Brain pericyte (primary cell): Measurements from ENCODE around the gene BCL2L11.

ENCODE experiments used
- DNase-seq: peaks from one replicate; pipeline ENCODE4 v3.0.0-alpha.2; 2012; ENCODE audit warnings: low read depth, low spot score

Gene BCL2L11

DNA sequence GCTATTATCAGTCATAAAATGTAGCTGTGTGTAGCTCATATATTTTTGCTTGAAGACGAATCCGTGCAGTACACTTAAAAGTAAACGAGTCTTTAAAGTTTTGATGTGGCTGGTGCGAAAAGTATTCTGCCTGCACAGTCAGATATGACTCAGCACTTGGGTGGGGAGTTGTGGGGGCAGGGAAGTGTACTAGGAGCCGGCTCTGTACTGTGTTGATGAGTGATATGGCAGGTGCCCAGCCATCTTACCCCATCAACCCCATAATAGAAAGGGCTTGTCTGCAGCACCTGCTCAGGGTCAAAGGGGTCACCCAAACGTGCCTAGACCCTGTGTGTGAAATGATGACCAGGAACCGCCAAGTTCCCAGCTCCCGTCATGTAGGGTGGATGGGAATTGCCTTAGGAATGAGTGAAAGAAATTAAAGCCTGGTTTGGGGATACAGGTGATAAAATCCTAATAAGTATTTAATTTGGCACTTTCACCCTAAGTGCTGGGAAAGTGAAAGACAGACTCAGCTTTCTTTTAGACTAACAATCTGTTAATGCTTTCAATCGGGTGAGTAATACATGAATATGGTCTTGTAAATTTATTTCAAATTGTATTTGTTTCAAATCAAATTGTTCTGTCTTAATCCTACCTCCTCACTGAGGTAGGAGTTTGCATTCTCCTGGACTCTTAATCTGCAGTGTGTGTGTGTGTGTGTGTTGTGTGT is 48.0 kb downstream of the BCL2L11 start:
- no peak for DNase-seq

DNA sequence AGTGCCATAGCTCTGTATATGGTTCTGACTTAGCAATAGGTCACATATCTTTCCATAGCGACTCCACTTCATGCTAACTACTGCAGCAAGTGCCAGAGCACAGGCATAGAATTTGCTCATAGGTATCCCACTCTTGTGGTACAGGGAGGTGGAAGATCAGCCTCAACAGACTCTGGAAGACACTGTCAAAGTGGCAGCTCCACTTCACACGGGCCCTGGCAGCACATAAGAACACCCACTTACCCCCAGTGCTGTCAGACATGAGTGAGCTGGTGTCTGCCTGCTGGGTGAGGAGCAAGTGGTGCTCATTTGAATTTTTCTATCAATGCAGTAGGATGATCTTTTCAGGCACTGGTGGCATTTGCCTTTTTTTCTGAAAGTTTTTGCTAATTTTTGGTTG is 48.6 kb downstream of the BCL2L11 start:
- no peak for DNase-seq

GRCh38 chr2:111169924-111170323 is 49.2 kb downstream of the BCL2L11 start:
- DNase-seq: no peak

- no peak for DNase-seq
These were observed 50.7 kb downstream of the BCL2L11 start for GRCh38 chr2:111171337-111171930.

DNA sequence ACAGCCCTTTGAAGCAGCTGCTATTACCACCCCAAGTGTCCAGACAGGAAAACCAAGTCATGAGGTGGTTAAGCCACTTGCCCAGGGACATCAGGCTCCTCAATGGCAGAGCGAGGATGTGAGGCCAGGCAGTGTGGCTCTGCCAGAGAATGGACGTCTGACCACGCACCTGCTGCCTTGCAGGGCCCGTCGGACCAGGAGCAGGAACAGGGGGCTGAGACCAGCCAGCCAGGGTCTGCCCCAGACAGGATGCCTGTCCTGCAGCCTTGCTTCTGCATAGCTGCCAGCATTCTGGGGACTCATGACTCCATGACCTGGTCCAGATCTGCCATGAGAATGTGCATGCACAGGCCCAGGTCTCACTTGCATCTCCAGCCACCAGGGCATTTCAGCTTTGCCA is 52.0 kb downstream of the BCL2L11 start:
- no peak for DNase-seq

DNA sequence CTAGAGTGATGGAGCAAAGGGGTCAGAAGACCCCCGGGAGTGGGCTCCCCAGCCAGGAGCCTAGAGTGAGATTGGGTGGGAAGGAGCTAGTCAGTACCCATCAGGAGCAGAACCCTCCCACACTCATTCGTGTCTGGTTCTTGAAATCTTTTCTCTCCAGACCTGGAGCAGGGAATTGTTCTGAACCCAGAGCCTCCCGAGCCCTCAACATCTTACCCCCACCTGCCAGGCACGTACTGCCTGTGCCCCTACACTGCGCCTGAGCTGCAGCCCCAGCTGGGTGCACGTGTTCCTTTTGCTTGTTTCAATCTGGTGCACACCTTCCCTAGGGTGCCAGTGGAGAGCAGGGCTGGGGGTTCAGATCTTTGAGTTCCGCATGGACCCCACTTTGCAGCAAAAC is 52.6 kb downstream of the BCL2L11 start:
- DNase-seq: no peak

DNA sequence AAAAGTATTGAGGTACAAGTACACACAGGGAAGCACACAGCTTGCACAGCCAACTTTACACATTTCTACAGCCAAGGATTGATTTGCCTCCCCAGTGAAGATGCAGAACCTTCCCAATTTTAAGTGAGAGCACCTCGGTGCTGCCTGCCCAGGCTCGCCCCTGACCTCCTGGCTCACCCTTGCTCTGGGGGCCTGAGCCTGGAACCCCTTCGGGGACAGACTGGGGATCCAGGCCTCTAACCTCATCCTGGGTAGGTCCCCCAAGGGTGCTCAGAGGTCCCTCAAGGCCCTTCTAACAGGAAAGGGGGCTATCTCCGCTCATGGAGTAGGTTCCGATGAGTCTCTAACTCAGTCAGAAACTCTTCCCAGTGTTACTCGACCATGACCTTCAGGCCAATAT is 53.1 kb downstream of the BCL2L11 start:
- no peak for DNase-seq

DNA sequence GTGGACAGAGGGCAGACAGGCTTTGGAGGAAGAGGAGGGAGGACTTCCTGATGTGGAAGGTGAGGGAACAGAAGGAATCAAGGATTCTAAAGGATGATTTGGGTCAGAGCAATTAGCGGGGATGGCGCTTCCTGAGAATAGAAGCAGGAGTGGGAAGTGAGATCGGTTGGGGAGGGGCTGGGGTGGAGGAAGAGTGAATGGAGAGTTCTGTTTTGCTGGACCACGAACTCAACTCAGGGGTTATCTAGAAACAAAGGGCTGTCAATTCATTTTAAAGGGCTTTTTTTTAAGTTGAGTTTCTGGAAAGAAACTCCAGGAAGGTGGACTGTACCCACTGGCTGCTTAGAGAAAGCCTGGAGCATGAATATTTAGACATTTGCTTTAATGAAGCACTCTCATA is 54.9 kb downstream of the BCL2L11 start:
- no peak for DNase-seq

DNA sequence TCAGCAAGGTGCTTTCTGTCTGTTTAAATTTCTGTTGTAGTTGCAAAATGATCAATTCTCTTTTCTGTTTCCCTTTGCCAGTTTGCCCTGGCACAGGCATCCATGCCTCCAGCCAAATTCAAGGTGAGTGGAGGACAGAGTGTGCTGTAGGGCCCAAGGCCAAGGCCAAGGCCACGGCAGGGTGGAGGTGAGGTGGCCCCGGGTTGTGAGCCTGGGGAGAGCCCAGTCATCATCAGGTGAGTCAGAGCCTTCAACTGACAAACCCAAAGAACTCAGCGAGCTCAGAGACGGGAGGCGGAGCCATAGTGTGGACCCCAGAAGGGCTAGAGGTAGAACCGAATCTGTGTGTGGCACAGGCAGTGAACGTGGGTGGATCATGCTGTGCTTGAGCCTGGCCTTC is 55.7 kb downstream of the BCL2L11 start:
- no peak for DNase-seq

GRCh38 chr2:111176867-111177266 is 56.2 kb downstream of the BCL2L11 start:
- no peak for DNase-seq

DNA sequence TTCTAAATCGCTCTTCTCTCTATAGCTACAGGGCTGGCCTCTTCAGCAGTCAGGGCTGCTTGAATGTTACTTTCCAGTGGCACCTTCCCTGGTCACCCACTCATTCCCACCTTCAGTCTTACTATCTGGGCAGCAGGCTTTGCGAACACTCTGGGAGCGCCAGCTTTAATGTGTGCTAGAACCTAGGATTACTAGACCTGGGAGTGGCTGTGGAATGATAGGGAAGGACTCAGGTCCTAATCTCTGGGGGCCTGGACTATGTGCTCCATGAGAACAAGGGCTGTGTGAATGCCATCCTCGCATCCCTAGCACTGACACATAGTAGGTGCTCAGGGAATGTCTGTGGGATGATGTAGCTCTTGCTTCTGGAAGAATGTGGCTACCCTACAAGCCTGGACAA is 57.6 kb downstream of the BCL2L11 start:
- no peak for DNase-seq

GRCh38 chr2:111178730-111179405 is 58.2 kb downstream of the BCL2L11 start:
- peak; percentile 60 for DNase-seq

DNA sequence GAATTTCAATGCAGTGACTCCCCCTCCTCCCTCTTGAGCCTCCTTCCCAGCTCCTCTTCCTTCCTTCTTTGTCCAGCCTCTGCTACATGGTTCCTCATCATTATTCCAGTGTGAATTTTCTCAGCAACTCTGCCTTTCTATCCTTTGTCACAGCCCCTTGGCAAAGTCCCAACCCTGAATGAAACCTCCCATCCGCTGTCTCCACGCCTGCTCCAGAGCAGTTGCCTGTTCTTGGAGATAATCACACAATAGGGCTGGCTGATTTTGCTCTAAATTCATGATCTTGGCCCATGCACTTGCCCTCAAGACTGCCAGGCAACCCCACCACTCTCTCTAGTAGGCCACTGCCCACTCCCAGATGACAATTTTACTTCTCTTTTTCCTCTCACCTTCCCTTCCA is 61.4 kb downstream of the BCL2L11 start:
- DNase-seq: no peak

DNA sequence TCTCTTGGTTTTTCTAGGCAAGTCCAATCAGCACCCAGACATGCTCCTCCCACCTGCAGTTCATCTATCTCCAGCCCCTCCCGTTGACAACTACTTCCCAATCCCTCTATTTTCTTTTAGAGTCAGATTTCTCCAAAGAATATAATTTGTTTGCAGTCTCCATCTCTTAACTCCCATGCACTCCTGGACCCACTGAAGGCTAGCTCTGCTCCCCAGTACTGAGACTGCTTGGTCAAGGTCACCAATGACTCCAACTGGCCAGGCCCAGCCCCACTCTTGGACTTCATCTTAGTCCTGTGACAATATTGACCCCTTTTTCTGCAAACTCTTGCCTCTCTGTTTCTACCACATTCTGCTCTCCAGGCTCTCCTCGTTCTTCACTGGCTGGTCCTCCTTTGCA is 62.0 kb downstream of the BCL2L11 start:
- DNase-seq: no peak

GRCh38 chr2:111184725-111185310 is 64.1 kb downstream of the BCL2L11 start:
- DNase-seq: no peak

DNA sequence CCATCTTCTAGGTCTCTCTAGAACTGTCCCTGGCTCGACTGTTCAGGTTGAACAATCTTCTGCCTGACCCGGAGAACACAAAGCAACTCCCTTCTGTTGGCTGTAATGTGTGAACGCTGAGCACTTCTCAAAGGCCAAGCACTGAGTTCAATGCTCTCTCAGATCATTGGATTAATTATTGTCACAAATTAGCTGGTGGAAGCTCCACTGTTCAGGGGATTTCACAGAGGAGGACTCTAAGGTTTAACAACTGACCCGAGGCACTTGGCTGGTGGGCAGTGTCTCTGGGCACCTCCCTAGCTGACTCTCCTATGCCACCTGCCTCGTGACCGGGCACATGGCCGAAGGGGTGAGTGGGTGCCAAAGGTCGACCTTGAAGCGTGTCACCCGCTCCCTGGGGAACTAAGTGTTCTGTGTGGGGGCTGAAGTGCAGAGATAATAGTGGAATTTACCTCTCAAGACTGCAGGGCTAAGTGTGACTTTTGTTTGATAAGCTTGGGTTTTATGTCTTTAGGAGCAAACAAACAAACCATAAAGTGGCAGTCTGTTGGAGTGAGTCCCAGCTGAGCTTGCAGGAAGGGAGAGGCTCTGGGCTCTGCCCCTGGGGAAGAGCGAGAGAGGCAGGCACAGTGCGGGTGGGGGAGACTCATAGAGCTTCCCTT is 64.8 kb downstream of the BCL2L11 start:
- DNase-seq: no peak

DNA sequence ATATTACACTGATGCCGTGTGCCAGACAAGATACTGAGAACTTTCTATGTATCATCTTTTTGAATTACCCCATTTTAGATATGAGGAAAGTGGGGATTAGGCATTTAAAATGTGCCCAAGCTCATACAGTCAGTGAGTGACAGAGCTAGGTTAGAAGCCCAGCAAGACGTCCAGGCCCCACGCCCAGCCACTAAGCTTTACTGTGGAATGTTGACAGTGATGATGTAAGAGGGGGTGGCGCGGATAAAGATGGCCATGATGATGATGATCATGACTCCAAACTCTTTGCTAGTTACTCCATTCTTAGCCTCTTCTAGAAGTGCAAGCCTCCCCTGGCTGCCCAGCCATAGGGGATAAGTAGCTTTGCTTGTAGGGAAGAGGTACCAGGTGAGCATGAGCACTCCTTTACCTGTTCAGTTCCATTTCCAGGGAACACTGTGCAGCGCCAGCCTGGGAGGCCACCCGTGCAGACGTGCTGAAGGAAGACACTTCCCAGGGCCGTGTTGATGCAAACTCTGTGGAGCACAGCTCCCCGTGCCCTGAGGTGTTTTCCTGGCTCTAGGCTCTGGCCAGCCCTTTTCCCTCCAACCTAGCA is 65.5 kb downstream of the BCL2L11 start:
- no peak for DNase-seq

DNA sequence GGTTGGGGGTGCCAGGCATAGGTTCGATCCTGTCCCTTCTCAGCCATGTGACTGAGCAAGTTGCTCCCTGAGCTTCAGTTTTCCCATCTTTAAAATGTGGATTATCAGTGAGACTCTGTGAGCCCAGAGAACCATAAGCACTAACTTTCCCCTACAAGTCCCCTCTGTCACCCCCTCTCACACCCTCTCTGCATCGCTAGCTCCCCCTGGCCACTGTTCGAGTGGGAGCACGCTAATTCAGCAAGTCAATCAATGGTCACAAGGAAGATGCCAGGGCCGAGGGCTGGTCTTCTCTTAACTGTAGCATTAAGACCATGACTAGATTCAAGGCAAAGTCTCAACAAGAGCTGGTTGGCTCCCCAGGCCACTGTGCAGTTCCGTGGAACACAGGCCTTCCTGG is 66.2 kb downstream of the BCL2L11 start:
- DNase-seq: no peak

- no peak for DNase-seq
These were observed 68.0 kb downstream of the BCL2L11 start for GRCh38 chr2:111188681-111189080.

GRCh38 chr2:111189106-111189505 is 68.4 kb downstream of the BCL2L11 start:
- DNase-seq: no peak

DNA sequence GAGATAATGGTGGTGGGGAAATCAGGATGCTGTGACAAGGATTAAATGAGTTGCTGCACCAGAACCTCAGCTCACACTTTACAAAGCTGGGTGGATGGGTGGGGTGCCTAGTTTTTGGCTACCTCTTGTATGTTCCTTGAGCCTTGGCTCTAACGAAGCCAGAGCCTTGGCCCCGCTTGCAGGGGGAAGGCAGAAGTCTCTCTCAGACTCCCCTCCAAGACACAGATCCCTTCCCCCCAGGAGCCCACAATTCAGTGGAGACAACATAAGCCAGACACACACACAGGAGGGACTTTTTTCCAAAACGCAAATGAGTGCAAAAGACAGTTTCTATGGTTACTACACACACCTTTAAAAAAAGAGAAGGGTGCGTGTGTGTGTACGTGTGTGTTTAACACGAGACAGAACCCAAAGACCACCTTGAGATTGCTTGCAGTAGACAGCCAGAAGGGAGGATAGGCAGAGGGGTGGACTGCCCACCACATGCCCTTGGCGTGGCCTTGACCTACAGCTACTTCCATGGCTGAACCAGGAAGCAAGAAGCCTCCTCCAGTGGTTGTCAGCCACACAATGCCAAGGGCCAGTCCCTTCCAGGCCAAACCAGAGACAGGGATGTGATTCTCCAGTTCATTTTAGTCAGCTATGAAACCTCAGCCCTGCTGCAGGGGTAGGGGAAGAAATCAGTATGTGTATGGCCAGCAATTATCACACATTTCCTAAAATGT is 70.3 kb downstream of the BCL2L11 start:
- no peak for DNase-seq
